RWPE1 (cell line): ENCODE data around the gene NPBWR2.
A peak's percentile ranks its signal among the peaks of the same experiment; 100 is the strongest.

Experiments used
- CTCF ChIA-PET: fragments of 350-600 bp; sonication (Branson Sonifier 250); formaldehyde crosslinking; extraction: SDS; loops from one replicate; lab custom pipeline; 2021; lab: Yijun Ruan, JAX
- POLR2A ChIA-PET: fragments of 400-600 bp; formaldehyde crosslinking; extraction: SDS; loops from one replicate; lab custom pipeline; 2020; ENCODE audit warnings: antibody characterized with exemption; ENCODE audit not compliant: low non-redundant PET; lab: Yijun Ruan, JAX
- DNase-seq: peaks from one replicate; pipeline ENCODE4 v3.0.0; 2012; ENCODE audit warnings: low spot score
- H3K27ac ChIP-seq: fragments of 450-650 bp; 2 replicates; pipeline ENCODE4 v1.5.1; 2017
- CTCF ChIP-seq: fragments of 450-650 bp; conservative IDR thresholded peaks from 2 replicates; pipeline ENCODE4 v1.5.1; 2017; ENCODE audit warnings: low read depth, mild to moderate bottlenecking

NPBWR2 gene

GRCh38 chr20:64095927-64096326, 11.4 kb downstream of the NPBWR2 start:
- no peak overlapping the region for H3K27ac ChIP-seq
- ChIA-PET CTCF (interaction anchor here (0.7 to 1.3 kb wide), 2 partner anchors 12 to 25 kb away, joined by 3 to 6 read pairs; partner anchors contain the start of gene LKAAEAR1), POLR2A (no interaction called here)
- DNase-seq = no peak
- TF ChIP-seq CTCF = no peak

GRCh38 chr20:64095455-64095854, 11.9 kb downstream of the NPBWR2 start:
- CTCF ChIA-PET = interaction anchor here (0.7 to 1.3 kb wide), 2 partner anchors 12 to 26 kb away, joined by 3 to 6 read pairs; partner anchors contain the start of gene LKAAEAR1
- POLR2A ChIA-PET = no interaction called here
- DNase-seq = no peak
- no peak for TF ChIP-seq CTCF
- no peak overlapping the region for H3K27ac ChIP-seq

GRCh38 chr20:64093013-64093503, 14.3 kb downstream of the NPBWR2 start:
- H3K27ac ChIP-seq = peak overlapping the region; percentile 13
- ChIA-PET POLR2A (no interaction called here), CTCF (interaction anchor here (0.7 to 1.1 kb wide), 3 partner anchors 9 to 1050 kb away, joined by 4 read pairs; partner anchors contain the start of gene LKAAEAR1)
- TF ChIP-seq CTCF = no peak
- no peak for DNase-seq

- TF ChIP-seq CTCF = no peak
- CTCF ChIA-PET = interaction anchor here (1.1 to 1.2 kb wide), 4 partner anchors 9 to 54 kb away, joined by 3 to 6 read pairs (median 4); partner anchors contain the start of gene LKAAEAR1
- no peak for DNase-seq
- H3K27ac ChIP-seq = peak overlapping the region; percentile 13
- POLR2A ChIA-PET = no interaction called here
Observed at GRCh38 chr20:64092258-64093012, 14.9 kb downstream of the NPBWR2 start.

GRCh38 chr20:64091770-64092169, 15.6 kb downstream of the NPBWR2 start:
- H3K27ac ChIP-seq = peak overlapping the region; percentile 13
- ChIA-PET CTCF (interaction anchor here (1.2 kb wide), 2 partner anchors 10 to 53 kb away, joined by 3 to 6 read pairs; no protein-coding TSS in a partner anchor), POLR2A (interaction anchor here (0.7 kb wide), 1 partner anchor 74 kb away, joined by 3 read pairs; no protein-coding TSS in a partner anchor)
- no peak for TF ChIP-seq CTCF
- no peak for DNase-seq

- CTCF ChIA-PET = interaction anchor here (1.2 kb wide), 2 partner anchors 10 to 52 kb away, joined by 3 to 6 read pairs; no protein-coding TSS in a partner anchor
- DNase-seq = no peak
- TF ChIP-seq CTCF = no peak
- POLR2A ChIA-PET = interaction anchor here (0.7 kb wide), 1 partner anchor 75 kb away, joined by 3 read pairs; no protein-coding TSS in a partner anchor
- peak overlapping the region; percentile 13; the same call in 1 of the 2 replicates for H3K27ac ChIP-seq
Observed at GRCh38 chr20:64091340-64091739, 16.0 kb downstream of the NPBWR2 start.
